ENCODE data around the gene CAPN14.
"Not testable (repeated sequence)": the region's sequence is repeated elsewhere in the genome, so short reads cannot be mapped to it uniquely, and the experiment has no call there.

- TF ChIP-seq CTCF (conservative IDR thresholded peaks at IDR 0.05 in 1 of 2, IDR thresholded peaks at IDR 0.05 in 1 of 2; ENCODE audit: extremely low read depth in 1 of 2, insufficient read depth in 1 of 2, low read depth in 1 of 2, low read length in 2 of 2); EZH2 (IDR thresholded peaks at IDR 0.05; ENCODE audit: borderline replicate concordance, low read length): not testable (repeated sequence)
These were observed 33.3 kb downstream of the CAPN14 start for GRCh38 chr2:31183973-31184372.

All from mammary epithelial cell (primary cell).